ENCODE measurements around the gene DNAH11. TPM values are rescaled to one million over a fixed set of nuclear protein-coding genes. Genes with fewer than 3 reads are reported as not detected.

DNAH11 gene
- total RNA-seq, 4 donors from 2014 or later: 0.20 to 2.5 (median 0.71) TPM

DNA sequence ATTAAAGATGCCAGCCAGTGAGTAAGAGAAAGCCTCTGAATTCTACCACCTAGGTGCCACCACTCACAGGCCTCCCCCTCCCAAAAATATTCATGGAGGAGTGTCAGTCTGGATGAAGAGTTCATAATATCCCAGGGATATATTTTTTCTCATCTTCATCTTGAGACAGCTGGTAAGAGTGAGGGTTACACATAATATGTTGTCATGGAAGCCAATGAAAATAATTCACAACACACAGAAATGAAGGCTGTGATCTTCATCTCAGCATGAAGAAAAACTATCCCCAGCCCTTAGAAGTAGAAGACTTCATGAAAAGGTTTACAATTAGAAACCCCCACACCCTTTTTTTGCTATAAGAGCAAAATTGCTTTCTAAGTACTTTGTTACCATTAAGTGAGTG lies 175.6 kb downstream of the DNAH11 start:
- H3K9me3 ChIP-seq: no peaks in the 10 kb centered on the region
- no peaks in the 10 kb centered on the region for H3K4me1 ChIP-seq
- no peaks in the 10 kb centered on the region for H3K27me3 ChIP-seq
- H3K4me3 ChIP-seq: no peak overlapping the region
- H3K27ac ChIP-seq: no peak overlapping the region
- DNase-seq (ENCODE audit: low spot score in 2 of 2): no peak
- TF ChIP-seq, protein P1, sequence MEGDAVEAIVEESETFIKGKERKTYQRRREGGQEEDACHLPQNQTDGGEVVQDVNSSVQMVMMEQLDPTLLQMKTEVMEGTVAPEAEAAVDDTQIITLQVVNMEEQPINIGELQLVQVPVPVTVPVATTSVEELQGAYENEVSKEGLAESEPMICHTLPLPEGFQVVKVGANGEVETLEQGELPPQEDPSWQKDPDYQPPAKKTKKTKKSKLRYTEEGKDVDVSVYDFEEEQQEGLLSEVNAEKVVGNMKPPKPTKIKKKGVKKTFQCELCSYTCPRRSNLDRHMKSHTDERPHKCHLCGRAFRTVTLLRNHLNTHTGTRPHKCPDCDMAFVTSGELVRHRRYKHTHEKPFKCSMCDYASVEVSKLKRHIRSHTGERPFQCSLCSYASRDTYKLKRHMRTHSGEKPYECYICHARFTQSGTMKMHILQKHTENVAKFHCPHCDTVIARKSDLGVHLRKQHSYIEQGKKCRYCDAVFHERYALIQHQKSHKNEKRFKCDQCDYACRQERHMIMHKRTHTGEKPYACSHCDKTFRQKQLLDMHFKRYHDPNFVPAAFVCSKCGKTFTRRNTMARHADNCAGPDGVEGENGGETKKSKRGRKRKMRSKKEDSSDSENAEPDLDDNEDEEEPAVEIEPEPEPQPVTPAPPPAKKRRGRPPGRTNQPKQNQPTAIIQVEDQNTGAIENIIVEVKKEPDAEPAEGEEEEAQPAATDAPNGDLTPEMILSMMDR (IDR thresholded peaks at IDR 0.05): no peak
- TF ChIP-seq POLR2A (IDR thresholded peaks at IDR 0.05): no peak
- no peak for TF ChIP-seq EP300 (IDR thresholded peaks at IDR 0.05)
- H3K36me3 ChIP-seq: no peaks in the 10 kb centered on the region

DNA sequence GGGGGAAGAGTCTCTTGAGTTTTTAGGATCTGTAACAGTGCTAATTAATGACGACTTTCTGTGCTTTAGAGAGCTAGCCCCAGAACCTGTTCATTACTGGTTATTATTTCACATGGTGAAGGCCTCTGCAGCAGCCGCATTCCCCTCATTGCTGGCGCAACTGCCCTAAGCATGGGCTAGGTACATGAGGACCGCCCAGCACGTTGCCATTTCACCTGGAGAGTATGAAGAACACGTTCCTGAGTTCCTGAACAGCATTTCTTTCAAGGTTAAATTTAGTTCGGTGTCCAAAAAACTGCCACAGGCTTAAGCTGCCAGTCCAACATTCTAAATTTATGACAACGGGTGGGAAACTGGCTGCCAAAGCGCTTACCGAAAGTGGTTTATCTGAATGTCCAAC lies 177.0 kb downstream of the DNAH11 start:
- H3K4me3 ChIP-seq: no peak overlapping the region
- no peak overlapping the region for H3K27ac ChIP-seq
- no peaks in the 10 kb centered on the region for H3K4me1 ChIP-seq
- no peaks in the 10 kb centered on the region for H3K36me3 ChIP-seq
- no peak for TF ChIP-seq POLR2A (IDR thresholded peaks at IDR 0.05)
- no peak for TF ChIP-seq EP300 (IDR thresholded peaks at IDR 0.05)
- TF ChIP-seq, protein P1 (IDR thresholded peaks at IDR 0.05): no peak
- WGBS, 2 donors: 88 to 89% methylated on average over 10 of the region's 10 CpGs
- H3K9me3 ChIP-seq: no peaks in the 10 kb centered on the region
- no peak for DNase-seq (ENCODE audit: low spot score in 2 of 2)
- no peaks in the 10 kb centered on the region for H3K27me3 ChIP-seq

DNA sequence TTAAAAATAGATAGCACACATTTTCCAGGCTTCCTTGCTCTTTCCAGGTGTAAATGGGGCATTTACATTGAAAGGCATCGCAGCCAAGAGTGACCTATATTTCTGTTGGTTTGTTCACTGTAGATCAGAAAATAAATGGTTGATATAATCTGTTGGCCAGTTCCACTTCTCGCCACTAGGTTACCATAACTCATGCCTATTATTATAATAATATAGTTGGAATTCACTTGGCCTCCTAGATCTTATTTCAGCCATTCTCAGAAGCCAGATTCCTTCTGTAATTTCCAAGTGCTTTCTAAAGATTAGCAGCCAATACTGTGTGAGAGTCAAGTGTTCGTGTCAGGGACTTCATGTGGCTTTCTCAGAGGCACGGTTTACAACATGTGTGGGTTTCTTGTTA lies 179.5 kb downstream of the DNAH11 start:
- Histone ChIP-seq H3K36me3 (no peaks in the 10 kb centered on the region), H3K27ac (no peak overlapping the region), H3K9me3 (no peaks in the 10 kb centered on the region), H3K4me3 (no peak overlapping the region), H3K27me3 (no peaks in the 10 kb centered on the region), H3K4me1 (no peaks in the 10 kb centered on the region)
- no peak for DNase-seq (ENCODE audit: low spot score in 2 of 2)
- no peak for TF ChIP-seq EP300 (IDR thresholded peaks at IDR 0.05)
- TF ChIP-seq, protein P1 (IDR thresholded peaks at IDR 0.05): peak in 1 of 5 experiments; percentile 15
- 85 to 93% methylated on average over 4 of the region's 4 CpGs for WGBS, 2 donors

DNA sequence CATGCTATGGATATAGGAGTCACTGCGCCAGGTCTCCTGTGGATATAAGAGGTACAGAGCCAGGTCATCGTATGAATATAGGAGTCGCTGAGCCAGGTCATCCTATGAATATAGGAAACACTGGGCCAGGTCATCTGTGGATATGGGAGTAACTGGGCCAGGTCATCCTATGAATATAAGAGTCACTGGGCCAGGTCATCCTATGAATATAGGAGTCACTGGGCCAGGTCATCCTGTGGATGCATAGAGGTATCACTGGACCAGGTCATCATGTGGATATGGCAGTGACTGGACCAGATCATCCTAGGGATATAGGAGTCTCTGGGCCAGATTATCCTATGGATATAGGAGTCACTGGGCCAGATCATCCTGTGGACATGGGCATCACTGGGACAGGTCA lies 181.7 kb downstream of the DNAH11 start:
- Histone ChIP-seq H3K36me3 (no peaks in the 10 kb centered on the region), H3K9me3 (no peaks in the 10 kb centered on the region), H3K27me3 (no peaks in the 10 kb centered on the region), H3K4me3 (no peak overlapping the region), H3K27ac (no peak overlapping the region), H3K4me1 (no peaks in the 10 kb centered on the region)
- WGBS, 2 donors: 81 to 95% methylated on average over 3 of the region's 3 CpGs
- DNase-seq (ENCODE audit: low spot score in 2 of 2): no peak
- TF ChIP-seq POLR2A (IDR thresholded peaks at IDR 0.05) (no peak), EP300 (IDR thresholded peaks at IDR 0.05) (no peak)
- TF ChIP-seq, protein P1 (IDR thresholded peaks at IDR 0.05): no peak

DNA sequence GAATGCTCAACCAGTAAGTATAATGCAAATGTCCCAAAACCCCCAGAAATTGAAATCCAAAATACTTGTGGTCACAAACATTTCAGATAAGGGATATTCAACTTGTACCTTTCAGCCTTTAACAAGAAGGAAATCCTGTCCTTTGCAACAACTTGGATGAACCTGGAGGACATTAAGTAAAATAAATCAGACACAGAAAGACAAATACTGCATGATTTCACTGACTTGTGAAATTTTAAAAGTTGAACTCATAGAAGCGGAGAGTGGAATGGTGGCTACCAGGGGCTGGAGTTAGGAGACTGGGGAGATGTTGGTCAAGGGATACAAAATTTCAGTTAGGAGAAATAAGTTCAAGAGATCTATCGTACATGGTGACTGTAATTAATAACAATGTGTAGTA lies 187.6 kb downstream of the DNAH11 start:
- H3K4me3 ChIP-seq: no peak overlapping the region
- no peak for DNase-seq (ENCODE audit: low spot score in 2 of 2)
- H3K27ac ChIP-seq: no peak overlapping the region
- H3K36me3 ChIP-seq: no peaks in the 10 kb centered on the region
- 90 to 93% methylated on average over 2 of the region's 2 CpGs for WGBS, 2 donors
- no peaks in the 10 kb centered on the region for H3K9me3 ChIP-seq
- H3K4me1 ChIP-seq: no peaks in the 10 kb centered on the region
- TF ChIP-seq, protein P1 (IDR thresholded peaks at IDR 0.05): no peak
- TF ChIP-seq POLR2A (IDR thresholded peaks at IDR 0.05): no peak
- TF ChIP-seq EP300 (IDR thresholded peaks at IDR 0.05): no peak
- no peaks in the 10 kb centered on the region for H3K27me3 ChIP-seq

Data from tibial nerve (tissue), 4 donors.